ENCODE data around the gene ANKRD27.
"Not testable (repeated sequence)": the region's sequence is repeated elsewhere in the genome, so short reads cannot be mapped to it uniquely, and the experiment has no call there.

GRCh38 chr19:32696771-32697170, 21.8 kb upstream of the ANKRD27 start:
- not testable (repeated sequence) for TF ChIP-seq POLR2A (IDR thresholded peaks at IDR 0.05; ENCODE audit: low read length); GATA1 (IDR thresholded peaks at IDR 0.05; ENCODE audit: low read depth, low read length)

All from erythroblast (primary cell).